HCT116 (cell line): ENCODE measurements around the gene FUOM.

Source experiments
- CTCF ChIP-seq, 3 experiments: fragments of 200-600 bp in 1 of 3; sonication (generic) in 1 of 3; IDR thresholded peaks in 2 of 3; conservative IDR thresholded peaks in 1 of 3; 2 replicates each; pipeline ENCODE4 v1.5.1; 2012 to 2017; ENCODE audit warnings: low read depth in 2 of 3, low read length in 2 of 3, antibody characterized with exemption in 1 of 3, borderline replicate concordance in 1 of 3, control low read depth in 1 of 3, mild to moderate bottlenecking in 1 of 3, mixed read lengths in 1 of 3, mixed run types in 1 of 3, moderate library complexity in 1 of 3; ENCODE audit not compliant: insufficient read depth in 1 of 3
- ELF1 ChIP-seq: IDR thresholded peaks from 2 replicates; pipeline ENCODE4 v1.6.1; 2012; ENCODE audit warnings: low read depth, borderline replicate concordance
- EZH2 ChIP-seq: fragments of 200-600 bp; sonication (generic); IDR thresholded peaks from 2 replicates; pipeline ENCODE4 v1.6.1; 2017; ENCODE audit warnings: antibody characterized with exemption, mixed run types
- EZH2phosphoT487 ChIP-seq: fragments of 200-600 bp; IDR thresholded peaks from 2 replicates; pipeline ENCODE4 v1.6.1; 2018; ENCODE audit warnings: antibody characterized with exemption, borderline replicate concordance
- FOSL1 ChIP-seq: IDR thresholded peaks from 2 replicates; pipeline ENCODE4 v1.6.1; 2012; ENCODE audit warnings: low read depth
- POLR2AphosphoS5 ChIP-seq: IDR thresholded peaks from 2 replicates; pipeline ENCODE4 v1.6.1; 2011; ENCODE audit warnings: mild to moderate bottlenecking, low read depth, low read length, moderate library complexity

- no peak for TF ChIP-seq CTCF (IDR thresholded peaks at IDR 0.05 in 2 of 3, conservative IDR thresholded peaks at IDR 0.05 in 1 of 3; ENCODE audit: borderline replicate concordance in 1 of 3, insufficient read depth in 1 of 3, low read depth in 2 of 3, low read length in 2 of 3)
- TF ChIP-seq ELF1: no peak
- TF ChIP-seq EZH2: no peak
- no peak for TF ChIP-seq POLR2AphosphoS5
- no peak for TF ChIP-seq FOSL1
- no peak for TF ChIP-seq EZH2phosphoT487
Measured at GRCh38 chr10:133361227-133361626, 3.4 kb upstream of the FUOM start.
